Astrocyte (in vitro differentiated cells and primary cell): Measurements from ENCODE around the gene NEU2. TPM values are rescaled to one million over a fixed set of nuclear protein-coding genes. Genes with fewer than 3 reads are reported as not detected.

Experiments used
- DNase-seq: peaks from one replicate; pipeline ENCODE4 v3.0.0-alpha.2; 2010; ENCODE audit warnings: low read depth
- FAIRE-seq: peaks from 2 replicates; lab custom pipeline; 2011; peaks lifted over from hg19 to GRCh38; lab: Jason Lieb, UNC
- H2AFZ ChIP-seq: 2 replicates; pipeline ENCODE4 v1.6.0; 2012; ENCODE audit warnings: low read depth, low read length, inconsistent platforms
- H3K27ac ChIP-seq: 2 replicates; pipeline ENCODE4 v1.5.1; 2011; ENCODE audit warnings: low read depth, low read length, inconsistent platforms
- H3K27me3 ChIP-seq: 2 replicates; pipeline ENCODE4 v1.6.0; 2011; ENCODE audit warnings: low read length, inconsistent platforms; ENCODE audit not compliant: insufficient read depth
- H3K36me3 ChIP-seq: 2 replicates; pipeline ENCODE4 v1.5.1; 2011; ENCODE audit warnings: low read length, inconsistent platforms; ENCODE audit not compliant: insufficient read depth
- H3K4me1 ChIP-seq: 2 replicates; pipeline ENCODE4 v1.5.1; 2011; ENCODE audit warnings: low read length, inconsistent platforms; ENCODE audit not compliant: insufficient read depth
- H3K4me2 ChIP-seq: 2 replicates; pipeline ENCODE4 v1.6.0; 2012; ENCODE audit warnings: low read length, inconsistent platforms
- H3K4me3 ChIP-seq: 2 replicates; pipeline ENCODE4 v1.5.1; 2011; ENCODE audit warnings: low read depth, mild to moderate bottlenecking, low read length, inconsistent platforms; ENCODE audit not compliant: insufficient read depth
- H3K79me2 ChIP-seq: 2 replicates; pipeline ENCODE4 v1.6.0; 2012; ENCODE audit warnings: mild to moderate bottlenecking, low read length, inconsistent platforms; ENCODE audit not compliant: insufficient read depth
- H3K9ac ChIP-seq: 2 replicates; pipeline ENCODE4 v1.6.0; 2012; ENCODE audit warnings: mild to moderate bottlenecking, low read length, inconsistent platforms
- H3K9me3 ChIP-seq: 2 replicates; pipeline ENCODE4 v1.5.1; 2012; ENCODE audit warnings: low read depth, mild to moderate bottlenecking, low read length, inconsistent platforms; ENCODE audit not compliant: insufficient read depth
- H4K20me1 ChIP-seq: 2 replicates; pipeline ENCODE4 v1.6.0; 2012; ENCODE audit warnings: low read length, inconsistent platforms; ENCODE audit not compliant: insufficient read depth
- H3K27ac Mint-ChIP-seq: one replicate; pipeline ENCODE4 v1.8.0; 2021; ENCODE audit warnings: mild to moderate bottlenecking, mixed read lengths; ENCODE audit not compliant: unreplicated experiment
- H3K27me3 Mint-ChIP-seq: one replicate; pipeline ENCODE4 v1.8.0; 2021; ENCODE audit warnings: low read depth, mixed read lengths; ENCODE audit not compliant: unreplicated experiment
- H3K36me3 Mint-ChIP-seq: one replicate; pipeline ENCODE4 v1.8.0; 2021; ENCODE audit warnings: low read depth, mixed read lengths; ENCODE audit not compliant: unreplicated experiment
- H3K4me1 Mint-ChIP-seq: one replicate; pipeline ENCODE4 v1.8.0; 2021; ENCODE audit warnings: low read depth, mixed read lengths; ENCODE audit not compliant: unreplicated experiment
- H3K4me3 Mint-ChIP-seq: one replicate; pipeline ENCODE4 v1.8.0; 2021; ENCODE audit warnings: mild to moderate bottlenecking, moderate library complexity, mixed read lengths; ENCODE audit not compliant: unreplicated experiment
- H3K9me3 Mint-ChIP-seq: one replicate; pipeline ENCODE4 v1.8.0; 2021; ENCODE audit warnings: mild to moderate bottlenecking, mixed read lengths; ENCODE audit not compliant: unreplicated experiment
- CTCF ChIP-seq: IDR thresholded peaks from 2 replicates; pipeline ENCODE4 v1.5.1; 2011; ENCODE audit warnings: low read depth, mild to moderate bottlenecking, inconsistent platforms, low read length, moderate library complexity; ENCODE audit not compliant: insufficient read depth
- EZH2 ChIP-seq: IDR thresholded peaks from 2 replicates; pipeline ENCODE4 v1.6.1; 2012; ENCODE audit warnings: mild to moderate bottlenecking, low read length, inconsistent platforms; ENCODE audit not compliant: insufficient read depth
- total RNA-seq: library from RNA; stranded (reverse); gene quantifications from 2 replicates; pipeline ENCODE4 v1.2.1, GENCODE V29; 2021

NEU2 gene
- total RNA-seq, 1 donor from 2014 or later, result not detected

GRCh38 chr2:233007739-233008138 lies 24.7 kb upstream of the NEU2 start:
- no peaks in the 10 kb centered on the region for H3K4me1 Mint-ChIP-seq
- Histone ChIP-seq H3K27ac (no peak overlapping the region), H2AFZ (no peak overlapping the region), H4K20me1 (no peaks in the 10 kb centered on the region), H3K9me3 (no peaks in the 10 kb centered on the region), H3K4me3 (no peak overlapping the region), H3K79me2 (no peaks in the 10 kb centered on the region), H3K27me3 (peaks cover 2% of the 10 kb centered on the region), H3K4me2 (no peak overlapping the region), H3K9ac (no peak overlapping the region), H3K4me1 (no peaks in the 10 kb centered on the region), H3K36me3 (no peaks in the 10 kb centered on the region)
- H3K27ac Mint-ChIP-seq, result no peak overlapping the region
- peaks cover 3% of the 10 kb centered on the region for H3K36me3 Mint-ChIP-seq
- FAIRE-seq (no peak), DNase-seq (no peak)
- peaks cover 2% of the 10 kb centered on the region for H3K9me3 Mint-ChIP-seq
- TF ChIP-seq EZH2, result no peak
- TF ChIP-seq CTCF, result no peak
- no peak overlapping the region for H3K4me3 Mint-ChIP-seq
- peaks cover 53% of the 10 kb centered on the region for H3K27me3 Mint-ChIP-seq

GRCh38 chr2:233009661-233010060 lies 22.8 kb upstream of the NEU2 start:
- TF ChIP-seq CTCF, result no peak
- TF ChIP-seq EZH2, result no peak
- H3K27ac Mint-ChIP-seq, result no peak overlapping the region

GRCh38 chr2:233010569-233011267 lies 21.8 kb upstream of the NEU2 start:
- Mint-ChIP-seq H3K4me1 (no peaks in the 10 kb centered on the region), H3K27me3 (peaks cover 29% of the 10 kb centered on the region), H3K27ac (no peak overlapping the region), H3K4me3 (no peak overlapping the region), H3K9me3 (peaks cover 2% of the 10 kb centered on the region), H3K36me3 (no peaks in the 10 kb centered on the region)
- H4K20me1 ChIP-seq, result no peaks in the 10 kb centered on the region
- H3K4me1 ChIP-seq, result no peaks in the 10 kb centered on the region
- H3K27ac ChIP-seq, result no peak overlapping the region
- H3K4me2 ChIP-seq, result no peak overlapping the region
- no peak overlapping the region for H3K9ac ChIP-seq
- no peak overlapping the region for H3K4me3 ChIP-seq
- TF ChIP-seq EZH2 (no peak), CTCF (no peak)
- H2AFZ ChIP-seq, result no peak overlapping the region
- H3K9me3 ChIP-seq, result no peaks in the 10 kb centered on the region
- H3K27me3 ChIP-seq, result no peaks in the 10 kb centered on the region
- FAIRE-seq (no peak), DNase-seq (no peak)
- no peaks in the 10 kb centered on the region for H3K36me3 ChIP-seq
- H3K79me2 ChIP-seq, result no peaks in the 10 kb centered on the region

More at GRCh38 chr2:233009661-233010060, 22.8 kb upstream of the NEU2 start:
- H3K79me2 ChIP-seq, result no peaks in the 10 kb centered on the region
- no peak overlapping the region for H3K4me3 Mint-ChIP-seq
- peaks cover 2% of the 10 kb centered on the region for H3K9me3 Mint-ChIP-seq
- H3K27ac ChIP-seq, result no peak overlapping the region
- no peaks in the 10 kb centered on the region for H4K20me1 ChIP-seq
- H3K9me3 ChIP-seq, result no peaks in the 10 kb centered on the region
- H3K27me3 Mint-ChIP-seq, result peaks cover 39% of the 10 kb centered on the region
- H3K36me3 Mint-ChIP-seq, result peaks cover 3% of the 10 kb centered on the region
- no peak for FAIRE-seq
- H3K4me1 Mint-ChIP-seq, result no peaks in the 10 kb centered on the region
- H3K4me3 ChIP-seq, result no peak overlapping the region
- no peaks in the 10 kb centered on the region for H3K36me3 ChIP-seq
- no peak overlapping the region for H3K9ac ChIP-seq
- H3K27me3 ChIP-seq, result peaks cover 2% of the 10 kb centered on the region
- no peaks in the 10 kb centered on the region for H3K4me1 ChIP-seq
- no peak for DNase-seq
- no peak overlapping the region for H2AFZ ChIP-seq
- H3K4me2 ChIP-seq, result no peak overlapping the region
